ENCODE results near the gene HCK.

HCK gene

GRCh38 chr20:32111156-32111686 is 59.2 kb downstream of the HCK start:
- H3K4me3 ChIP-seq (ENCODE audit: low read depth, low read length), result no peak overlapping the region
- no peak for TF ChIP-seq CTCF (IDR thresholded peaks at IDR 0.05; ENCODE audit: borderline replicate concordance, insufficient read depth, low read depth, low read length)

GRCh38 chr20:32111753-32112152 is 59.7 kb downstream of the HCK start:
- no peak for TF ChIP-seq CTCF (IDR thresholded peaks at IDR 0.05; ENCODE audit: borderline replicate concordance, insufficient read depth, low read depth, low read length)
- no peak overlapping the region for H3K4me3 ChIP-seq (ENCODE audit: low read depth, low read length)

- TF ChIP-seq CTCF (IDR thresholded peaks at IDR 0.05; ENCODE audit: borderline replicate concordance, insufficient read depth, low read depth, low read length), result no peak
- H3K4me3 ChIP-seq (ENCODE audit: low read depth, low read length), result no peak overlapping the region
These were observed 60.8 kb downstream of the HCK start for GRCh38 chr20:32112841-32113240.

- TF ChIP-seq CTCF (IDR thresholded peaks at IDR 0.05; ENCODE audit: borderline replicate concordance, insufficient read depth, low read depth, low read length), result no peak
These were observed 61.7 kb downstream of the HCK start for GRCh38 chr20:32113591-32114260.

GRCh38 chr20:32114305-32114960 is 62.4 kb downstream of the HCK start:
- TF ChIP-seq CTCF (IDR thresholded peaks at IDR 0.05; ENCODE audit: borderline replicate concordance, insufficient read depth, low read depth, low read length), result no peak
- H3K4me3 ChIP-seq (ENCODE audit: low read depth, low read length), result no peak overlapping the region

More at GRCh38 chr20:32113591-32114260, 61.7 kb downstream of the HCK start:
- no peak overlapping the region for H3K4me3 ChIP-seq (ENCODE audit: low read depth, low read length)

GRCh38 chr20:32115211-32115767 is 63.2 kb downstream of the HCK start:
- TF ChIP-seq CTCF (IDR thresholded peaks at IDR 0.05; ENCODE audit: borderline replicate concordance, insufficient read depth, low read depth, low read length), result no peak
- H3K4me3 ChIP-seq (ENCODE audit: low read depth, low read length), result no peak overlapping the region
